GM23248 (cell line): Measurements from ENCODE around the gene ALPK3. TPM values are rescaled to one million over a fixed set of nuclear protein-coding genes. Genes with fewer than 3 reads are reported as not detected.

Experiments
- DNase-seq: peaks from one replicate; pipeline ENCODE4 v3.0.0-alpha.2; 2015
- H2AFZ ChIP-seq: fragments of 200-600 bp; sonication (generic); 2 replicates; pipeline ENCODE4 v1.6.1; 2016; ENCODE audit warnings: antibody characterized with exemption
- H3F3A ChIP-seq: fragments of 200-600 bp; sonication (generic); 2 replicates; pipeline ENCODE4 v1.6.1; 2016; ENCODE audit warnings: mild to moderate bottlenecking, antibody characterized with exemption, mixed run types; ENCODE audit not compliant: insufficient read depth
- H3K27ac ChIP-seq: fragments of 200-600 bp; sonication (generic); 2 replicates; pipeline ENCODE4 v1.5.1; 2016; ENCODE audit warnings: mild to moderate bottlenecking
- H3K27me3 ChIP-seq: fragments of 200-600 bp; sonication (generic); replicated peaks from 2 replicates; pipeline ENCODE4 v1.6.1; 2016; ENCODE audit warnings: mild to moderate bottlenecking; ENCODE audit not compliant: insufficient read depth
- H3K36me3 ChIP-seq: fragments of 200-600 bp; sonication (generic); 2 replicates; pipeline ENCODE4 v1.6.1; 2016; ENCODE audit warnings: low read depth, mild to moderate bottlenecking
- H3K4me1 ChIP-seq: fragments of 200-600 bp; sonication (generic); 2 replicates; pipeline ENCODE4 v1.6.1; 2016; ENCODE audit warnings: mild to moderate bottlenecking; ENCODE audit not compliant: insufficient read depth
- H3K4me2 ChIP-seq: fragments of 200-600 bp; sonication (generic); one replicate; pipeline ENCODE4 v1.6.1; 2016; ENCODE audit warnings: mild to moderate bottlenecking; ENCODE audit not compliant: unreplicated experiment
- H3K4me3 ChIP-seq: fragments of 200-600 bp; sonication (generic); 2 replicates; pipeline ENCODE4 v1.5.1; 2016; ENCODE audit warnings: mild to moderate bottlenecking
- H3K79me2 ChIP-seq: fragments of 200-600 bp; sonication (generic); 2 replicates; pipeline ENCODE4 v1.6.1; 2016; ENCODE audit warnings: mild to moderate bottlenecking; ENCODE audit not compliant: insufficient read depth
- H3K9ac ChIP-seq: fragments of 200-600 bp; sonication (generic); 2 replicates; pipeline ENCODE4 v1.6.1; 2016; ENCODE audit warnings: mild to moderate bottlenecking
- H3K9me2 ChIP-seq: fragments of 200-600 bp; sonication (generic); 2 replicates; pipeline ENCODE4 v1.6.1; 2016; ENCODE audit warnings: mixed run types, mild to moderate bottlenecking, moderate library complexity; ENCODE audit not compliant: insufficient read depth
- H3K9me3 ChIP-seq: fragments of 200-600 bp; sonication (generic); one replicate; pipeline ENCODE4 v1.6.1; 2017; ENCODE audit warnings: low read depth
- H4K20me1 ChIP-seq: fragments of 200-600 bp; sonication (generic); 2 replicates; pipeline ENCODE4 v1.6.0; 2016; ENCODE audit not compliant: insufficient read depth
- EZH2 ChIP-seq: fragments of 200-600 bp; sonication (generic); IDR thresholded peaks from 2 replicates; pipeline ENCODE4 v1.6.1; 2018; ENCODE audit warnings: antibody characterized with exemption, mild to moderate bottlenecking; ENCODE audit not compliant: insufficient read depth, poor library complexity, severe bottlenecking
- EZH2phosphoT487 ChIP-seq: fragments of 200-600 bp; sonication (generic); IDR thresholded peaks from 2 replicates; pipeline ENCODE4 v1.6.1; 2018; ENCODE audit warnings: antibody characterized with exemption, moderate library complexity, mild to moderate bottlenecking, low read depth; ENCODE audit not compliant: insufficient read depth
- whole genome bisulfite sequencing, 2 experiments: methylation state at CpG; one replicate each; pipeline ENCODE4 v1.1.6; 2015 to 2017; ENCODE audit warnings: low lambda C conversion rate in 2 of 2, low coverage in 1 of 2; ENCODE audit errors: missing lambda C conversion rate in 2 of 2; 5-methylcytosine and 5-hydroxymethylcytosine counted together
- in situ Hi-C: fragments of 300-500 bp; cut with MboI; formaldehyde crosslinking; loops from 2 replicates; pipeline ENCODE4 v1.15.0; 2020
- polyA plus RNA-seq: library from polyadenylated mRNA; unstranded; fragments of >200 nt; fragmentation: Nextera tagmentation; extraction: Ambion mirVana; gene quantifications from 2 replicates; pipeline ENCODE4 v1.2.1, GENCODE V29; 2016
- total RNA-seq: library from RNA; depleted of rRNA; stranded (reverse); fragments of >200 nt; shearing (Covaris generic); gene quantifications from 2 replicates; pipeline ENCODE4 v1.2.3, GENCODE V29; 2014

ALPK3 gene
- total and polyA plus RNA-seq, 2 experiments from 2014 or later: 5.0 TPM; not detected in 1

DNA sequence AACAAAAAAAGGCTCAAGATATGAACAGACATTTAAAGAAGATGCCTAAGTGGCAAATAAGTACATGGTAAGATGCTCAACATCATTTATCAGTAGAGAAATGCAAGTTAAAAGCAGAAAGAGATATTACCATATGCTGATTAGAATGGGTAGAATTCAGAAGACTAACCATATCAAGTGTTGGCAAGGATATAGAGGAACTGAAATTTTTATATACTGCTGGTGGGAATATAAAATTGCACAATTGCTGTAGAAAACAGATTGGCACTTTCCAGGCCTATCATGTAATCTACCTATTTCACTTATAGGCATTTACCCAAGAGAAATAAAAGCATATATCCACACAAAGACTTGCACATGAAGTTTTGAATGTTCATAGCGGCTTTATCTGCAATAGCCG is 84.4 kb downstream of the ALPK3 start:
- H3K4me1 ChIP-seq: no peaks in the 10 kb centered on the region
- no peak for DNase-seq
- H3K9me3 ChIP-seq: no peaks in the 10 kb centered on the region
- no peaks in the 10 kb centered on the region for H3K36me3 ChIP-seq
- no peaks in the 10 kb centered on the region for H3F3A ChIP-seq
- in situ Hi-C loops: no loop called here
- no peaks in the 10 kb centered on the region for H3K27me3 ChIP-seq
- H3K9me2 ChIP-seq: no peaks in the 10 kb centered on the region
- H3K9ac ChIP-seq: no peak overlapping the region
- H3K79me2 ChIP-seq: no peaks in the 10 kb centered on the region
- no peaks in the 10 kb centered on the region for H4K20me1 ChIP-seq
- no peak for TF ChIP-seq EZH2phosphoT487
- TF ChIP-seq EZH2: no peak
- no peak overlapping the region for H3K4me3 ChIP-seq
- no peak overlapping the region for H2AFZ ChIP-seq
- H3K4me2 ChIP-seq: no peak overlapping the region
- no peak overlapping the region for H3K27ac ChIP-seq
- WGBS, 2 experiments: 74 to 76% methylated on average over 2 of the region's 2 CpGs

DNA sequence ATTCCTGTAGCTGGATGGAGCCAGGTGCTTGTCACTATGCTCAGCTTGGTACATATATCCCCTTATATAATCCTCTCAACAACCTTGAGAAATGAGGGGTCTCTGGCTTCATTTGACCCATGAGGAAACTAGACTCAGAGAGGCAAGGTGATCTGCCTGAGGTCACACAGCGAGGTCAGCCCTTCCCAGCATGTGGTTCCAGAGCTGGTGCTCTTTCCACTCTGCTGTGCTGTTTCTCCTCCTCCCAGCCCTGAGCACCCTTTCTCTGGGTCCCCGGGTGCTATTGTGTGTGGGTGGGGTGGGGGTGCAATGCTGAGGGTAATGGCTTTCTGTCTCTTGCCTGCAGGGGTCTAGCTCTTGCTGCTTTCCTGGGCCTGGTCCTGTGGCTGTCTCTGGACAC is 86.6 kb downstream of the ALPK3 start:
- in situ Hi-C loops: no loop called here
- no peak overlapping the region for H2AFZ ChIP-seq

DNA sequence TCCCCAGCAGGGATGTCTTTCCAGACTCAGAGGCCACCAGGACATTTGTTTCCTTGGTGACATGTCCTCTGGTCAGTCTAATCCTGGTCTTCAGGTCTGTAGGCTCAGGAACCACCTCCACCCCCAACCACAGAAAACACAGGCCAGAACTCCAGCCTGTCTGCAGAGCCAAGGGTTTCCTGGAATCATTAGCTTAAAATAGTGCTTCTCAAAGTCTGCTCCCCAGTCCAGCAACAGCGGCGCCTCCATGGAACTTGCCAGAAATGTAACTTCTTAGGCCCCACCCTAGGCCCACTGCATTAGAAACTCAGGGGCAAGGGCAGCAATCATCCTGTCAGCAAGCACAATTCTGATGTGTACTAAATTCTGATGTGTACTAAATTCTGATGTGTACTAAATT is 87.3 kb downstream of the ALPK3 start:
- Histone ChIP-seq H3K9me3 (no peaks in the 10 kb centered on the region), H3K9ac (0 out of 2 replicates have a peak overlapping the region, but pooled peaks have one; percentile 25), H3K27me3 (no peaks in the 10 kb centered on the region), H2AFZ (peak overlapping the region; percentile 60), H3K4me1 (no peaks in the 10 kb centered on the region), H3K4me2 (no peak overlapping the region), H4K20me1 (no peaks in the 10 kb centered on the region), H3F3A (no peaks in the 10 kb centered on the region), H3K36me3 (no peaks in the 10 kb centered on the region), H3K79me2 (no peaks in the 10 kb centered on the region), H3K9me2 (no peaks in the 10 kb centered on the region), H3K27ac (no peak overlapping the region), H3K4me3 (no peak overlapping the region)
- DNase-seq: no peak
- 54% methylated on average over 2 of the region's 2 CpGs for WGBS, 2 experiments
- TF ChIP-seq EZH2: no peak
- TF ChIP-seq EZH2phosphoT487: no peak
- in situ Hi-C loops: no loop called here

More for the DNA sequence above, 86.6 kb downstream of the ALPK3 start:
- H3F3A ChIP-seq: no peaks in the 10 kb centered on the region
- no peaks in the 10 kb centered on the region for H3K27me3 ChIP-seq
- H4K20me1 ChIP-seq: no peaks in the 10 kb centered on the region
- no peaks in the 10 kb centered on the region for H3K9me3 ChIP-seq
- no peak overlapping the region for H3K4me2 ChIP-seq
- no peak overlapping the region for H3K9ac ChIP-seq
- no peak for TF ChIP-seq EZH2phosphoT487
- no peak for TF ChIP-seq EZH2
- no peaks in the 10 kb centered on the region for H3K9me2 ChIP-seq
- WGBS, 2 experiments: 95 to 96% methylated on average over 2 of the region's 2 CpGs
- H3K79me2 ChIP-seq: no peaks in the 10 kb centered on the region
- no peak overlapping the region for H3K27ac ChIP-seq
- no peaks in the 10 kb centered on the region for H3K36me3 ChIP-seq
- DNase-seq: no peak
- no peak overlapping the region for H3K4me3 ChIP-seq
- H3K4me1 ChIP-seq: no peaks in the 10 kb centered on the region

DNA sequence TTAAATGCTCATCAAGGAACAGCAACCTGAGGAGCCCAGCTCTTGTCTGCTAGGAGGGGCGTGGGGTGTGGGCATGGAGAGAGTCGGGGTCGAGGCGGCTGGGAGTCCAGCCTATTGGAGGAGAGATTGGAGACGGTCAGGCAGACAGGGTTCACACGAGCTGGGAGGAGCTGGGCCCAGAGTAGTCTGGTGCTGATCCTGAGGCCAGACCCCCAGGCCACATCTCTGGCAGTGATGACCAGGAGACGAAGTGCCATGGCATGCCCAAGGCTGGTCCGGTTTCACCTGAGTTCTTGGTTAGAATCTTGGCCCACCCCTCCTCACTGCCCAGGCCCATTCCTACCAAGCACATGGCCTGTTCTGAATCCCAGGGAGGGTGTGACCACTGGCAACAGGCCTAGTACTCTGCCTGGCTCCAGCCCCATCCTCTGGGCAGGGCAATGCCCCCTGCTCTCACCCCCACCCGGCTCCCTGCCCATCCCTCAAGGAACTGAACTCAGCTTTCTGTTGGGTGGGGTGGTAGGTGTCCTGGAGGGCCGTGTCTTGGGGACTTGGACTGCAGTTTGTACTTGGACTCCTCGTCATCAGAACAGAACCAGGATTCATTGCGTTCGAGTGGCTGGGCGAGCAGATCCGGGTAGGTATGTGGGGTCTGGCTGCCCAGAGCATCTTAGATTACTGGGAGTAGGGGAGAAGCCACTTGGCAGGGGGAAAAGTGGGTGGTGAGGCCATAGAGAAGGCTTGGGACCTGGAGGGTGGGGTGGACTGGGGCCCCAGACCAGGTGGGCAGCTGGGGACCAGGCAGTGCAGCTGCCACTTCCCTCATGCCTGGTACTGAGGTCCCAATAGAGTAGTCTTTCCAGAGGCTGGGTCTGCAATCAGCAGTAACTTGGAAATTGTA is 88.1 kb downstream of the ALPK3 start:
- H3K4me3 ChIP-seq: no peak overlapping the region
- no peak overlapping the region for H3K4me2 ChIP-seq
- no peaks in the 10 kb centered on the region for H3K79me2 ChIP-seq
- no peaks in the 10 kb centered on the region for H4K20me1 ChIP-seq
- no peaks in the 10 kb centered on the region for H3K4me1 ChIP-seq
- no peak overlapping the region for H2AFZ ChIP-seq
- no peak overlapping the region for H3K9ac ChIP-seq
- H3K9me2 ChIP-seq: no peaks in the 10 kb centered on the region
- H3K9me3 ChIP-seq: no peaks in the 10 kb centered on the region
- no peak for DNase-seq
- no peak overlapping the region for H3K27ac ChIP-seq
- WGBS, 2 experiments: 78 to 80% methylated on average over 13 to 15 of the region's 15 CpGs
- no peaks in the 10 kb centered on the region for H3K36me3 ChIP-seq
- H3F3A ChIP-seq: no peaks in the 10 kb centered on the region
- TF ChIP-seq EZH2 (no peak), EZH2phosphoT487 (no peak)
- in situ Hi-C loops: no loop called here
- H3K27me3 ChIP-seq: no peaks in the 10 kb centered on the region
